Central memory CD4-positive, alpha-beta T cell (primary cell): Measurements from ENCODE around the gene ZNF600.
"Not testable (repeated sequence)": the region's sequence is repeated elsewhere in the genome, so short reads cannot be mapped to it uniquely, and the experiment has no call there.

Experiments
- DNase-seq: peaks from one replicate; pipeline ENCODE4 v3.0.0; 2022

ZNF600 gene

DNA sequence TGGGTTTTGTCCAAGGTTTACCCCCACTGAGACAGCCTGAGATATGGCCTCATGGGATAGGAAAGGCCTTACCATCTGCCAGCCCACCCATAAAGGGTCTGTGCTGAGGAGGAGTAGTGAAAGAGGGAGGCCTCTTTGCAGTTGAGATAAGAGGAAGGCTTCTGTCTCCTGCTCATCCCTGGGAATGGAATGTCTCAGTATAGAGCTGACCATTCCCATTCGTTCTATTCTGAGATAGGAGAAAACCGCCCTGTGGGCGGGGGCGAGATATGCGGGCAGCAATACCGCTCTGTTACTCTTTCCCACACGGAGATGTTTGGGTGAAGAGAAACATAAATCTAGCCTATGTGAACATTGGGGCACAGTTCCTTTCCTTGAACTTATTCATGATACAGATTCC, 45.2 kb downstream of the ZNF600 start:
- DNase-seq, result not testable (repeated sequence)

DNA sequence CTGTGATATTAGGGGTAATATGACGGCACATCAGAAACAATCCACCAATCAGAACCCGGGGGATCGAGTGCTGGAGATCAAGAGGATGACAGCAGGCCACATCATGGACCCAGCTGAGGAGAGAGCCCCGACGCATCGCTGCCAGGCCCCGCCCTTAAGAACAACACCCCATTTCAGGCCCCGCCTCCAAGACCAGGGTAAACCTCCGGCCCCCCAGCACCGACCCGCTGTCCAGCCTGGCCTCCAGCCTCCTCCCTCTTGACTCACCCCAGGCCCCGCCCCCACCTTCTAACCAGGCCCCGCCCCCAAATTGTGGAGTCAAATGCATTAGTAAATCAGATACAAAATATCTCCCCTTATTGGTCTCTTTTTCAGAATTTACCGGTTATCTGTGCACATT, 47.0 kb downstream of the ZNF600 start:
- DNase-seq, result no peak

DNA sequence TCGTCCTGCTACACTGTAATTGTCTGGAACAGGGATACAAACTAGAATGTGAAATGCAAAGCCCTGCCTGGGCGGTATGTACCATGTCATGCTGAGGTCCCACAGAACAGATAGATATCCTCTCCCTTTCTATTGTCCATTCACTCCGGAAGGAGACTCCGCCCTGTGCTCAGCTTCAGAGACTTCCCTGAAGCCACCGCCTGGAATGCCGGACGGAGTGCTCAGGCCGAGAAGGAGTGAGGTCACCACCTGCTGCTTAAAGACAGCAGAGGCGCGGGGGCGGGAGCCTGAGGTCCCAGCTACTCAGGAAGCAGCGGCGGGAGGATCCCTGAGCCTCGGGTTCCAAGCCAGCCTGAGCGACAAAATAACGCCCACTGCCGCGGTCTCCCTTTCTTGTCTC, 50.9 kb downstream of the ZNF600 start:
- DNase-seq, result no peak

DNA sequence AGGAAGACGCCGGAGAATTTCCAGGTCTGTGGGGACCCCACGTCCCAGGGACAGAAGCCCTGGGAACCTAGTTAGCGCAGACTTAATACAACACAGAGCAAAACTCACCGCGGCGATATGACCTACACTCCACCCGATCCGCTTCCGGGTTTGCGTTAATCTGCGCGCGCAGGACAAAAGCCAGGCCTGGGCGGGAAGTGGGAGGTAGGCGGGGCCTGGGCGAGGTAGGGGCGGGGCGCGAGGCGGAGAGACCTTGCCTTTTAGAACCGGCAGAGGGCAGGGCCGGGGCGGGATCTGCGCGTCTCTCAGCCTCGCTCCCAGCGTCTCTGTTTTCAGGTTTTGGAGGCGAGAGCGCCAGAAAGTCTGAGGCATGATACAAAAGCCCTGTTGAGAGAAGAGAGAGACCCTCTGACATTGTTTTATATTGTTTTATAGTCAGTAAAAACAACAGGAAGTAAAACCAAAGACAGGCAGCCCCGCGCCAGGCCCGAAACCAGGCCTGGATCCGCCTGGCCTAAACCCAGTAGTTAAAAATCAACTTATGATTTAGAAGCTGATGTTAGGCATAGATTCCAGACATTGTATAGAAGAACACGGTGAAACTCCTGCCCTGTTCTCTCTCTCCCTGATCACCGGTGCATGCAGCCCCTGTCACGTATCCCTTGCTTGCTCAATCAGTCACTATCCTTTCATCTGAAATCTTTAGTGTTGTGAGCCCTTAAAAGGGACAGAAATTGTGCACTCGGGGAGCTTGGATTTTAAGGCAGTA, 51.5 kb downstream of the ZNF600 start, which contains the start of gene ZNF611:
TSS of gene ZNF611 (minus strand) at position 152 of the 769 bp plus-strand sequence. CDS start 19,150 bp downstream, outside the sequence.
- peak; percentile 98 for DNase-seq

DNA sequence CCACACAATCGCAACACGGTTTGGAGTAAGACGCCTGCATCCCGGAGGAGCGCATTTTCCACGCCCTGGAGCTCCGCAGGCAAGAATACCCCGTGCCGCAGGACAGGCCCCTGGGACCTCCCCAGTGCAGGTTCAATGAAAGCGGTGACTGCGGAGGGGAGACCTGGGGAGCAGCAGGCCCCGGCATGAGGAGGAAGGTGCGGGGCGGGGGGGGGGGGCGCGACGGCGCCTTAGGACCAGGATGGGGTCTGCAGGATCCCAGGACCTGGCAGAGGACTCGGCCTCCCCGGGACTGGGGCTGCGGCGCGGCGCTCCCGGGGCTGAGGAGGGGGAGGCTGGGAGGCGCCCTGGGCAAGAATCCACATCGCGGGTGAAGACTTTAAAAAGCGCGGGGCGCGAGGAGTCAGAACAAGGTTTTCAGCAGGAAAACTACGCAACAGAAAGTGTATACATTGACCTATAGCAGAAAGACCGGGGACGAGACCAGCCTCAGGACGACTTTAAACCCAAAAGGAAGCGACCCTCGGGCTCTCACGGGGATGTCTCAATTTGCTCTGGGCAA, 52.2 kb downstream of the ZNF600 start:
- DNase-seq, result no peak

DNA sequence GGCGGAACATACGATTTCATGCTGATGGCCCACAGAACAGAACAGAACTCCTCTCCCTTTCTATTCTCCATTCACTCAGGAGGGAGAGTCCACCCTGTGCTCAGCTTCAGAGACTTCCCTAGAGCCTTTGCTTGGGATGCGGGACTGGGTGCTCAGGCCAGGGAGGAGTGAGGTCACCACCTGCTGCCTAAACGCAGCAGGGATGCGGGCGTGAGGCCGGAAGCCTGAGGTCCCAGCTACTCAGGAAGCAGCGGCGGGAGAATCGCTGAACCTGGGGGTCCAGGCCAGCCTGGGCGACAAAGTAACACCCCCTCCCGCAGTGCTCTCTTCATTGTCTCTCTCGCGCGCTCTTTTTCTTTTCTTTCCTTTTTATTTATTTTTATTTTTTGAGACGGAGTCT, 60.5 kb downstream of the ZNF600 start:
- DNase-seq, result not testable (repeated sequence)

DNA sequence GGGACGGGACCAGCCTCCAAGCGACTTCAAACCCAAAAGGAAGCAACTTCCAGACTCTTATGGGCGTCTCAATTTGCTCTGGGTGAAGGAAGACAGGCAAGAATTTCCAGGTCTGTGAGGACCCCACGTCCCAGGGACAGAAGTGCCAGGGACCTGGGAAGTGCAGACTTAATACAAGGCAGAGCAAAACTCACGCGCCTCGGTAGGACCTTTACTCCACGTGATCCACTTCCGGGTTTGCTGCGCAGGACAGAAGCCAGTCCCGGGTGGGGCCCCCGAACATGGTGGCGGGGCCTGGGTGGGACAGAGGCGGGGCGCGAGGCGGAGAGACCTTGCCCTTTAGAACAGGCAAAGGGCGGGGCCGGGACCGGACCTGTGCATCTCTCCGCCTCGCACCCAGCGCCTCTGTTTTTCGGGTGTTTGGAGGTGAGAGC, 61.0 kb downstream of the ZNF600 start:
- no peak for DNase-seq

DNA sequence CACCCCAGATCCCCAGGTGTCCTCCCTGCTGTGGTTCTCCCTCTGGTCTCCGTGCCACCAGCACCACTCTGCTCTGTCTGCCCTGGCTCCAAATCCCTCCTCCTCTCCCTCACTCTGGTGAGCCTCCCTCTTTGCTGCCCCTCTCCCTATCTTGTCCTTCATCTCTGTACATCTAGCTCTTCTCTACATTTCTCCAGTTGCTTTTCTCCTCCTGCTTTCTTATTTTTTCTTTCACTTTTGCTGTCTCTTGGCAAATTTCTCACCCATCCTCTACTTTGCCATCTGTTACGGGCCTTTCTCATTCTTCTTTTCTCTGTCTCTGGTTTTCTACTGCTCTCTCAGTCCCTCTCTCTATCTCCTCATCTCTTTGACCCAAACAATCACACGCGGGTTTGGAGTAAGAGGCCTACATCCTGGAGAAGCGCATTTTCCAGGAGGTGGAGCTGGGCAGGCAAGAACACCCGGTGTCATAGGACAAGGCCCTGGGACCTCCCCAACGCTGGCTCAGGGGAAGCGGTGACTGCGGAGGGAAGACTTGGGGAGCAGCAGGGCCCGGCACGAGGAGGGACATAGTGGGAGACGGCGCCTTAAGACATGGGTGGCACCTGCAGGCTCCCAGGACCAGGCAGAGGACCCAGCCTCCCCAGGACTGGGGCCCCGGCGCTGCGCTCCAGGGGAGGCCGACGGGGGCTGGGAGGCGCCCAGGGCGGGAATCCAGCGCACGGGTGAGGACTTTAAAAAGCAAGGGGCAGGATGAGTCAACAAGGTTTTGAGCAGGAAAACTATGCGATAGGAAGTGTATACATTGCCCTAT, 61.7 kb downstream of the ZNF600 start:
- no peak for DNase-seq

DNA sequence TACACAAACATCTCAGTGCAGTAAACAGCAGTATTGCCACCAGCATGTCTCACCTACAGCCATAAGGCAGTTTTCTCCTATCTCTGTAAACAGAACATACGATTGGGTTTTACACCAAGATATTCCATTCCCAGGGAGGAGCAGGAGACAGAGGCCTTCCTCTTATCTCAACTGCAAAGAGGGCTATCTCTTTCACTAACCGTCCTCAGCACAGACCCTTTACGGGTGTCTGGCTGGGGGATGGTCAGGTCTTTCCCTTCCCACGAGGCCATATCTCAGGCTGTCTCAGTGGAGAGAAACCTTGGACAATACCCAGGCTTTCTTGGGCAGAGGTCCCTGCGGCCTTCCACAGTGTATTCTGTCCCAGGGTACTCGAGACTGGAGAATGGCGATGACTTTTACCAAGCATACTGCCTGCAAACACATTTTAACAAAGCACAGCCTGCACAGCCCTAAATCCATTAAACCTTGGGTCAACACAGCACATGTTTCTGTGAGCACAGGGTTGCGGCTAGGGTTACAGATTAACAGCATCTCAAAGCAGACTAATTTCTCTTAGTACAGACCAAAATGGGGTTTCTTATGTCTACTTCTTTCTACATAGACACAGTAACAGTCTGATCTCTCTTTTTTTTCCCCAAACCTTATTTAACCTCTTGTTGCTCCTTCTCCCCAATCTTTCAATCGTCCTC, 62.5 kb downstream of the ZNF600 start:
- not testable (repeated sequence) for DNase-seq

DNA sequence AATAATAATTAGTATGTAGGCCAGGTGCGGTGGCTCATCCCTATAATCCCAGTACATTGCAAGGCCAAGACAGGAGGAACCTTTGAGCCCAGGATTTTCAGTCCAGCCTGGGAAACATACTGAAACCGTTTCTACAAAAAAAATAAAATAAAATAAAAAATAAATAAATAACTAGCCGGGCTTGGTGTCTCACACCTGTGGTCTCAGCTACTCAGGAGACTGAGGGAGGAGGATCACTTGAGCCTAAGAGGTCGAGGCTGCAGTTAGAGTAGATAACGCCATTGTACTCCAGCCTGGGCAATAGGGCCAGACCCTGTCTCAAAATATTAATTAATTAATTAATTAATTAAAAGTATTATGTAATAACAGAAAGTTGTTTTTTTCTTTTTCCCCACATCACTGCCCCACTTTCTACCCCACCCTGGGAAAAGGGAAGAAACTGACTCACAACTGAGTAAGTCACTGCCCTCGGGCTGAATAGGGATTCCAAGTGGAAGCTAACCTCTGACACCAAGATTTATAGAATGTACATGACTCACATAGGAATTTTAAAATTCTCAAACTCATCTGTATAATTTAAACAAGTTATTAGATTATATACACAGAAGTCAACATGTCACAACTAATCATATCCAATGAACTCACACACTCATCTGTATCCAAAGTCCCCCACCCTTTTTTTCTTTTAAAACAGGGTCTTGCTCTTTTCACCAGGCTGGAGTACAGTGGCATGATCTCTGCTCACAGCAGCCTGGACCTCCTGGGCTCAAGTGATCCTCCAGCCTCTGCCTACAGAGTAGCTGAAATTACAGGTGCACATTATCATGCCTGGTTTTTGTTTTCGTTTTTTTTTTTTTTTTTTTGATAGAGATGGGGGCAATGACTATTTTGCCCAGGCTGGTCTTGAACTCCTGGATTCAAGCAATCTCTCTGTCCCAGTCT, 64.3 kb downstream of the ZNF600 start:
- no peak for DNase-seq

DNA sequence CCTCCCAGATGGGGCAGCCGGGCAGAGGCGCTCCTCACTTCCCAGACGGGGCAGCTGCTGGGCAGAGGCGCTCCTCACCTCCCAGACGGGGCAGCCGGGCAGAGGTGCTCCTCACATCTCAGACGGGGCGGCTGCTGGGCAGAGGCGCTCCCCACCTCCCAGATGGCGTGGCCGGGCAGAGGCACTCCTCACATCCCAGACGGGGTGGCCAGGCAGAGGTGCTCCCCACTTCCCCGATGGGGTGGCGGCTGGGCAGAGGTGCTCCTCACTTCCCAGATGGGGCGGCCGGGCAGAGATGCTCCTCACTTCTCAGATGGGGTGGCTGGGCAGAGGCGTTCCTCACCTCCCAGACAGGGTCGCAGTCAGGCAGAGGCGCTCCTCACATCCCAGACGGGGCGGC, 66.0 kb downstream of the ZNF600 start:
- DNase-seq, result not testable (repeated sequence)

DNA sequence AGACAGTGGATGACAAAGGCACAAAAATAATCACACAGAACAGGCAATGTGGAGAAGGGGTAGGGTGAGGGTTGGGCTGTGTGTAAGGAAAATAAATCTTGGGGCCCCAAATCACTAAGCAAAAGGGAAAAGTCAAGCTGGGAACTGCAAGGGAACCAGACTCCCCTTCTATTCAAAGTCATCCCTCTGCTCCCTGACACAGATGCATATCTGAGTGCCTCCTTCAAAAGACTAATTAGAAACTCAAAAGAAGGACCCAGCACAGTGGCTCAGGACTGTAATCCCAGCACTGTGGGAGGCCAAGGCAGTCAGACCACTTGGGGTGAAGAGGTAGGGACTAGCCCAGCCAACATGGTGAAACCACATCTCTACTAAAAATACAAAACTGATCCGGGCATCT, 70.1 kb downstream of the ZNF600 start:
- DNase-seq, result no peak

DNA sequence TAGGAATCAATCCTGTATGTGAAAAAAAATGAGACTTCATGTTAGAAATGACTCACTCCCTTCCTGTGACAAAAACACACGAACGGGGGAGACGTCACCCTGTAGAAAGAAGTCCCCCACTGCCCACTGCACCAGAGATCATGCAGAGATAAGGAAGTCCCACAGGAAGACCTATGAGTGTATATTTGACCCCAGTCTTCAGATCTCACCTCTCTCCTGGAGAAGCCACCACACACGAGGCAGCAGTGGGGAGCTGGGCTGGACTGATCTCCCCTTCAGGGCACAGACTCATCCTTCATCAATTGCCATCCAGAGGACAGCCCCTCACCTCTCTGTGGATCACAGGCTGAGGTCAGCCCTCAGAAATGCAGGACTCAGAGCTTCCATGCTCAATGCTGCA, 70.7 kb downstream of the ZNF600 start:
- not testable (repeated sequence) for DNase-seq

DNA sequence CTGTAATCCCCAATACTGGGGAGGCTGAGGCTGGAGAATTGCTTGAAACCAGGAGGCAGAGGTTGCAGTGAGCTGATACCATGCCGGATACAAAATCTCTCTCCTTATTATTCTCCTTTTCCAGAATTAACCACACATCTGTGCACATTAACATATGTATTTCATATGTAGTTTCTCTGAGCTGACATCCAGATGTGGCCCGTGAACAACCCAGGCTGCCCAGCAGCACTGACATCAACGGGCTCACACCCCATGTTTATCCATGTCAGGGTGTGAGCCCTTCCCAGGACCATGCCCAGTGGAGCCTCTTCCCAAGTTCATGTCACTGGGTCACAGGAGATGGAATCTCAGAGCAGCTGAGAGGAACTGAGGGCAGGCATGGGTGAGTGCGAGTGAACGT, 71.3 kb downstream of the ZNF600 start:
- DNase-seq, result not testable (repeated sequence)
